Karpas-422 (cell line): ENCODE measurements around the gene ELF1. TPM values are rescaled to one million over a fixed set of nuclear protein-coding genes. Genes with fewer than 3 reads are reported as not detected.

Source experiments
- DNase-seq: peaks from one replicate; pipeline ENCODE4 v3.0.0-alpha.2; 2015
- H2AFZ ChIP-seq: fragments of 200-600 bp; sonication (generic); 2 replicates; pipeline ENCODE4 v1.6.1; 2014; ENCODE audit warnings: antibody characterized with exemption, low read length, mixed read lengths
- H3K27ac ChIP-seq: fragments of 200-600 bp; sonication (generic); 2 replicates; pipeline ENCODE4 v1.5.1; 2014; ENCODE audit warnings: mild to moderate bottlenecking, low read length, moderate library complexity
- H3K27me3 ChIP-seq: fragments of 200-600 bp; sonication (generic); 2 replicates; pipeline ENCODE4 v1.6.1; 2014; ENCODE audit warnings: low read length, mixed read lengths
- H3K36me3 ChIP-seq: fragments of 200-600 bp; sonication (generic); 2 replicates; pipeline ENCODE4 v1.6.1; 2014; ENCODE audit warnings: low read length, mixed read lengths; ENCODE audit not compliant: insufficient read depth
- H3K4me1 ChIP-seq: fragments of 200-600 bp; sonication (generic); 2 replicates; pipeline ENCODE4 v1.6.1; 2014; ENCODE audit warnings: mild to moderate bottlenecking, low read length, mixed read lengths
- H3K4me2 ChIP-seq: fragments of 200-600 bp; sonication (generic); 2 replicates; pipeline ENCODE4 v1.6.1; 2014; ENCODE audit warnings: low read length, low read depth, mild to moderate bottlenecking; ENCODE audit not compliant: poor library complexity, severe bottlenecking
- H3K4me3 ChIP-seq: fragments of 200-600 bp; sonication (generic); 2 replicates; pipeline ENCODE4 v1.5.1; 2014; ENCODE audit warnings: mild to moderate bottlenecking, antibody characterized with exemption, low read length, mixed read lengths
- H3K79me2 ChIP-seq: fragments of 200-600 bp; sonication (generic); 2 replicates; pipeline ENCODE4 v1.6.1; 2014; ENCODE audit warnings: mild to moderate bottlenecking, low read length, mixed read lengths
- H3K9ac ChIP-seq: fragments of 200-600 bp; sonication (generic); 2 replicates; pipeline ENCODE4 v1.6.0; 2014; ENCODE audit warnings: low read length
- H3K9me2 ChIP-seq: fragments of 200-600 bp; sonication (generic), shearing (Covaris generic); replicated peaks from 2 replicates; pipeline ENCODE4 v1.6.0; 2014; ENCODE audit warnings: mild to moderate bottlenecking, low read length, moderate library complexity; ENCODE audit not compliant: insufficient read depth
- H3K9me3 ChIP-seq: fragments of 300-700, 200-600 bp; sonication (generic); 2 replicates; pipeline ENCODE4 v1.6.1; 2014; ENCODE audit warnings: low read length, mixed read lengths
- H4K20me1 ChIP-seq: fragments of 200-600 bp; sonication (generic); 2 replicates; pipeline ENCODE4 v1.6.1; 2014; ENCODE audit warnings: mild to moderate bottlenecking, antibody characterized with exemption, low read length, low read depth; ENCODE audit not compliant: insufficient read depth
- total RNA-seq: library from RNA; depleted of rRNA; stranded (reverse); fragments of >200 nt; shearing (Covaris generic); gene quantifications from 2 replicates; pipeline ENCODE4 v1.2.3, GENCODE V29; 2014; ENCODE audit warnings: low replicate concordance

The ELF1 gene
- total RNA-seq, 1 experiment from 2014 or later, result 84.0 TPM

- Histone ChIP-seq H3K9me3 (no peaks in the 10 kb centered on the region), H3K4me3 (peak overlapping the region; percentile 9; the same call in 1 of the 2 replicates), H3K9ac (peak overlapping the region; percentile 43), H3K4me1 (peaks cover 84% of the 10 kb centered on the region), H3K36me3 (peaks cover 24% of the 10 kb centered on the region; the same call in 1 of the 2 replicates), H3K79me2 (peaks cover 97% of the 10 kb centered on the region), H3K9me2 (no peaks in the 10 kb centered on the region), H3K27ac (peak overlapping the region; percentile 89), H4K20me1 (no peaks in the 10 kb centered on the region), H3K27me3 (no peaks in the 10 kb centered on the region), H2AFZ (no peak overlapping the region), H3K4me2 (peak overlapping the region; percentile 67)
- peak; percentile 75 for DNase-seq
Observed at GRCh38 chr13:41006978-41007743, 12.0 kb downstream of the ELF1 start.

- H3K36me3 ChIP-seq, result peaks cover 26% of the 10 kb centered on the region; the same call in 1 of the 2 replicates
Observed at GRCh38 chr13:41006306-41006705, 12.8 kb downstream of the ELF1 start.

GRCh38 chr13:41005704-41006103 is 13.4 kb downstream of the ELF1 start:
- Histone ChIP-seq H3K4me3 (peak overlapping the region; percentile 48), H3K4me2 (peak overlapping the region; percentile 67), H3K27me3 (no peaks in the 10 kb centered on the region), H3K9ac (peak overlapping the region; percentile 27), H3K9me2 (no peaks in the 10 kb centered on the region), H3K36me3 (peaks cover 26% of the 10 kb centered on the region; the same call in 1 of the 2 replicates), H3K27ac (peak overlapping the region; percentile 89), H3K4me1 (peaks cover 73% of the 10 kb centered on the region), H2AFZ (no peak overlapping the region), H4K20me1 (0 out of 2 replicates have a peak, but pooled peaks cover 3% of the 10 kb centered on the region), H3K79me2 (peaks cover 97% of the 10 kb centered on the region), H3K9me3 (no peaks in the 10 kb centered on the region)
- no peak for DNase-seq

More at GRCh38 chr13:41006306-41006705, 12.8 kb downstream of the ELF1 start:
- H3K27me3 ChIP-seq, result no peaks in the 10 kb centered on the region
- peak overlapping the region; percentile 27 for H3K9ac ChIP-seq
- H4K20me1 ChIP-seq, result 0 out of 2 replicates have a peak, but pooled peaks cover 3% of the 10 kb centered on the region
- H2AFZ ChIP-seq, result no peak overlapping the region
- H3K27ac ChIP-seq, result peak overlapping the region; percentile 89
- no peak for DNase-seq
- no peaks in the 10 kb centered on the region for H3K9me3 ChIP-seq
- H3K4me2 ChIP-seq, result peak overlapping the region; percentile 67
- peaks cover 77% of the 10 kb centered on the region for H3K4me1 ChIP-seq
- H3K79me2 ChIP-seq, result peaks cover 97% of the 10 kb centered on the region
- H3K4me3 ChIP-seq, result peak overlapping the region; percentile 48; the same call in 1 of the 2 replicates
- no peaks in the 10 kb centered on the region for H3K9me2 ChIP-seq

- peaks cover 26% of the 10 kb centered on the region; the same call in 1 of the 2 replicates for H3K36me3 ChIP-seq
- H3K27me3 ChIP-seq, result no peaks in the 10 kb centered on the region
- H3K4me2 ChIP-seq, result peak overlapping the region; percentile 67
- no peaks in the 10 kb centered on the region for H3K9me2 ChIP-seq
- peaks cover 99% of the 10 kb centered on the region for H3K79me2 ChIP-seq
- H4K20me1 ChIP-seq, result 0 out of 2 replicates have a peak, but pooled peaks cover 3% of the 10 kb centered on the region
- peak; percentile 70 for DNase-seq
- H3K9me3 ChIP-seq, result no peaks in the 10 kb centered on the region
- H2AFZ ChIP-seq, result no peak overlapping the region
- H3K9ac ChIP-seq, result peak overlapping the region; percentile 27
- H3K4me3 ChIP-seq, result peak overlapping the region; percentile 48
- peak overlapping the region; percentile 89 for H3K27ac ChIP-seq
- peaks cover 71% of the 10 kb centered on the region for H3K4me1 ChIP-seq
Observed at GRCh38 chr13:41004875-41005693, 14.0 kb downstream of the ELF1 start.

GRCh38 chr13:41002606-41003005 is 16.5 kb downstream of the ELF1 start:
- no peak for DNase-seq
- H4K20me1 ChIP-seq, result 0 out of 2 replicates have a peak, but pooled peaks cover 7% of the 10 kb centered on the region
- peaks cover 100% of the 10 kb centered on the region for H3K79me2 ChIP-seq
- H3K27ac ChIP-seq, result peak overlapping the region; percentile 89; the same call in 1 of the 2 replicates
- peaks cover 43% of the 10 kb centered on the region for H3K36me3 ChIP-seq
- H3K4me2 ChIP-seq, result no peak overlapping the region
- H3K27me3 ChIP-seq, result no peaks in the 10 kb centered on the region
- no peak overlapping the region for H2AFZ ChIP-seq
- H3K9me3 ChIP-seq, result no peaks in the 10 kb centered on the region
- no peak overlapping the region for H3K9ac ChIP-seq
- H3K4me1 ChIP-seq, result peaks cover 51% of the 10 kb centered on the region
- no peak overlapping the region for H3K4me3 ChIP-seq
- no peaks in the 10 kb centered on the region for H3K9me2 ChIP-seq

GRCh38 chr13:41001695-41002094 is 17.4 kb downstream of the ELF1 start:
- Histone ChIP-seq H2AFZ (no peak overlapping the region), H3K79me2 (peaks cover 100% of the 10 kb centered on the region), H3K27me3 (no peaks in the 10 kb centered on the region), H3K36me3 (peaks cover 48% of the 10 kb centered on the region), H3K4me3 (no peak overlapping the region), H3K9me3 (no peaks in the 10 kb centered on the region), H3K4me2 (no peak overlapping the region), H4K20me1 (0 out of 2 replicates have a peak, but pooled peaks cover 7% of the 10 kb centered on the region), H3K9me2 (no peaks in the 10 kb centered on the region), H3K27ac (no peak overlapping the region), H3K4me1 (peaks cover 45% of the 10 kb centered on the region), H3K9ac (no peak overlapping the region)
- DNase-seq, result no peak

GRCh38 chr13:40999416-40999815 is 19.7 kb downstream of the ELF1 start:
- peaks cover 50% of the 10 kb centered on the region for H3K36me3 ChIP-seq
- H3K9me2 ChIP-seq, result no peaks in the 10 kb centered on the region
- H3K4me3 ChIP-seq, result no peak overlapping the region
- H3K27ac ChIP-seq, result no peak overlapping the region
- peaks cover 100% of the 10 kb centered on the region for H3K79me2 ChIP-seq
- H3K4me2 ChIP-seq, result no peak overlapping the region
- no peaks in the 10 kb centered on the region for H3K9me3 ChIP-seq
- H2AFZ ChIP-seq, result no peak overlapping the region
- no peak overlapping the region for H3K9ac ChIP-seq
- H4K20me1 ChIP-seq, result 0 out of 2 replicates have a peak, but pooled peaks cover 7% of the 10 kb centered on the region
- H3K4me1 ChIP-seq, result peaks cover 45% of the 10 kb centered on the region
- H3K27me3 ChIP-seq, result no peaks in the 10 kb centered on the region
- DNase-seq, result no peak
